ENCODE results near the gene MAGI2. TPM values are rescaled to one million over a fixed set of nuclear protein-coding genes. Genes with fewer than 3 reads are reported as not detected.

The MAGI2 gene
- total RNA-seq, 1 experiment from 2014 or later, result 0.34 TPM

- DNase-seq (ENCODE audit: low spot score), result no peak
- POLR2A ChIA-PET (ENCODE audit: low non-redundant PET), result no interaction called here
- Histone ChIP-seq H3K36me3 (ENCODE audit: insufficient read depth, low read length, poor library complexity, severe bottlenecking) (no peaks in the 10 kb centered on the region), H3K4me1 (ENCODE audit: insufficient read depth, low read length, poor library complexity, severe bottlenecking) (no peaks in the 10 kb centered on the region), H3K9me3 (ENCODE audit: low read depth, low read length, poor library complexity, severe bottlenecking) (no peaks in the 10 kb centered on the region), H3K27ac (ENCODE audit: low read depth, low read length, poor library complexity, severe bottlenecking) (no peak overlapping the region), H3K4me3 (ENCODE audit: low read depth, low read length, poor library complexity, severe bottlenecking) (no peak overlapping the region), H3K27me3 (replicated peaks; ENCODE audit: insufficient read depth, low read depth, low read length, poor library complexity) (no peaks in the 10 kb centered on the region)
- no TSS peak for BruUV-seq (replicated peaks)
- TF ChIP-seq CTCF (conservative IDR thresholded peaks at IDR 0.05; ENCODE audit: low read depth, low read length) (no peak), EZH2 (IDR thresholded peaks at IDR 0.05; ENCODE audit: borderline replicate concordance, low read depth, low read length, poor library complexity, severe bottlenecking) (no peak)
- intact Hi-C loops (cut with micrococcal nuclease; ENCODE audit: unreplicated experiment), result no loop called here
- CTCF ChIA-PET, result no interaction called here
These were observed 803.5 kb downstream of the MAGI2 start for GRCh38 chr7:78649976-78650375.

- BruUV-seq (replicated peaks), result no TSS peak
- Histone ChIP-seq H3K9me3 (ENCODE audit: low read depth, low read length, poor library complexity, severe bottlenecking) (no peaks in the 10 kb centered on the region), H3K4me3 (ENCODE audit: low read depth, low read length, poor library complexity, severe bottlenecking) (no peak overlapping the region), H3K27ac (ENCODE audit: low read depth, low read length, poor library complexity, severe bottlenecking) (no peak overlapping the region), H3K27me3 (replicated peaks; ENCODE audit: insufficient read depth, low read depth, low read length, poor library complexity) (no peaks in the 10 kb centered on the region), H3K36me3 (ENCODE audit: insufficient read depth, low read length, poor library complexity, severe bottlenecking) (no peaks in the 10 kb centered on the region), H3K4me1 (ENCODE audit: insufficient read depth, low read length, poor library complexity, severe bottlenecking) (no peaks in the 10 kb centered on the region)
- TF ChIP-seq CTCF (conservative IDR thresholded peaks at IDR 0.05; ENCODE audit: low read depth, low read length) (no peak), EZH2 (IDR thresholded peaks at IDR 0.05; ENCODE audit: borderline replicate concordance, low read depth, low read length, poor library complexity, severe bottlenecking) (no peak)
- intact Hi-C loops (cut with micrococcal nuclease; ENCODE audit: unreplicated experiment), result no loop called here
- no peak for DNase-seq (ENCODE audit: low spot score)
- POLR2A ChIA-PET (ENCODE audit: low non-redundant PET), result no interaction called here
- CTCF ChIA-PET, result no interaction called here
These were observed 804.2 kb downstream of the MAGI2 start for GRCh38 chr7:78649236-78649635.

- DNase-seq (ENCODE audit: low spot score), result no peak
- intact Hi-C loops (cut with micrococcal nuclease; ENCODE audit: unreplicated experiment), result no loop called here
- H3K4me3 ChIP-seq (ENCODE audit: low read depth, low read length, poor library complexity, severe bottlenecking), result no peak overlapping the region
- H3K27ac ChIP-seq (ENCODE audit: low read depth, low read length, poor library complexity, severe bottlenecking), result no peak overlapping the region
- H3K4me1 ChIP-seq (ENCODE audit: insufficient read depth, low read length, poor library complexity, severe bottlenecking), result no peaks in the 10 kb centered on the region
- POLR2A ChIA-PET (ENCODE audit: low non-redundant PET), result no interaction called here
- no peaks in the 10 kb centered on the region for H3K9me3 ChIP-seq (ENCODE audit: low read depth, low read length, poor library complexity, severe bottlenecking)
- no TSS peak for BruUV-seq (replicated peaks)
- CTCF ChIA-PET, result no interaction called here
- H3K27me3 ChIP-seq (replicated peaks; ENCODE audit: insufficient read depth, low read depth, low read length, poor library complexity), result no peaks in the 10 kb centered on the region
- TF ChIP-seq EZH2 (IDR thresholded peaks at IDR 0.05; ENCODE audit: borderline replicate concordance, low read depth, low read length, poor library complexity, severe bottlenecking), result no peak
- TF ChIP-seq CTCF (conservative IDR thresholded peaks at IDR 0.05; ENCODE audit: low read depth, low read length), result no peak
- H3K36me3 ChIP-seq (ENCODE audit: insufficient read depth, low read length, poor library complexity, severe bottlenecking), result no peaks in the 10 kb centered on the region
These were observed 810.7 kb downstream of the MAGI2 start for GRCh38 chr7:78642751-78643150.

All from A673 (cell line).